ENCODE data around the gene SAMD14.

Gene SAMD14

DNA sequence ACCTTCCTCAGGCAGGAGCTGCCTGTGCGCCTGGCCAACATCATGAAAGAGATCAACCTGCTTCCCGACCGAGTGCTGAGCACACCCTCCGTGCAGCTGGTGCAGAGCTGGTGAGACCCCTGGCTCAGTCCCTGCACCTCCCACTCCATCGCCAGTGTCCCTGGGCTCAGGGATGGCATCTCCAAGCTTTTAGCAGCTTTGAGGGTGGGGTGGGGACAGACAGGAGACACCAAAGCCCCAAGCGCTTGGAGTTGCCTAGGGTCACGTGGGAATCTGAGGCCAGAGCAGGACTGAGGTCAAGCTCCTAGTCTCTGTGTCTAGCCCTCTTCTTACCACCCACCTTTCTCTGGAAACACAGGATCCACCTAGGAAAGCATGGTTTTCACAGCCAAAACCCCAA lies 32.5 kb downstream of the SAMD14 start:
- DNase-seq (ENCODE audit: low read depth in 4 of 4, low spot score in 1 of 4) = no peak

GRCh38 chr17:50096758-50097157 lies 33.2 kb downstream of the SAMD14 start:
- DNase-seq (ENCODE audit: low read depth in 4 of 4, low spot score in 1 of 4) = no peak

GRCh38 chr17:50096092-50096491 lies 33.9 kb downstream of the SAMD14 start:
- no peak for DNase-seq (ENCODE audit: low read depth in 4 of 4, low spot score in 1 of 4)

- DNase-seq (ENCODE audit: low read depth in 4 of 4, low spot score in 1 of 4) = no peak
These were observed 34.3 kb downstream of the SAMD14 start for GRCh38 chr17:50095626-50096037.

- DNase-seq (ENCODE audit: low read depth in 4 of 4, low spot score in 1 of 4) = peak; percentile 78 to 93 (median 88)
These were observed 35.0 kb downstream of the SAMD14 start, which contains the start of gene PDK2 for GRCh38 chr17:50094753-50095619. Gene PDK2 (plus strand): TSS chr17:50095351. CDS start chr17:50095436, 85 bp downstream.

DNA sequence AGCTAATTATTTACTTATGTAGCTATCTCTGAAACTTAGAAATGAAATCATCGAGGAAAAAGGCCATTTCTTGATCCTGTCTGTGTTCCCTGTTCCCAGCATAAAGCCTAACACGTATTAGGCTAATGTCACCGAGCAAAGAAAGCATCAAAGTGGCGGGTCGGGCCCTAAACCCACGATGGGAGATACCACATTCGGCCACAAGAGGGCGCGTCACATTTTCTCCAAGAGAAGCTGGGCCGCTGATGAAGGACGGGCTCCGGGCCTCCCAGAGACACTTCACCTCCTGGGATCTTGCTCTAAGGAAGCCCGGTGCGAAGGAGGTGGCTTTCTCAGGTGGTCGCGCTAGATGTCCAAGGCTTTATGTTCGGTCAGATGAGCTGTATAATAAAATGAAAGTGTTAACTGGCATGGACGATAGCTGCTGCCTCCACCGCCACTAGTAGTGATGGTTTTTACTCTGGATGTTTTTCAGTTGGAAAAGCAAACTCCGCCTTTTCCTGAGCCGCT lies 35.7 kb downstream of the SAMD14 start:
- peak; percentile 84 to 93 (median 89) for DNase-seq (ENCODE audit: low read depth in 4 of 4, low spot score in 1 of 4)

- DNase-seq (ENCODE audit: low read depth in 4 of 4, low spot score in 1 of 4) = no peak
These were observed 36.2 kb downstream of the SAMD14 start for GRCh38 chr17:50093807-50094206.

- no peak for DNase-seq (ENCODE audit: low read depth in 4 of 4, low spot score in 1 of 4)
These were observed 36.7 kb downstream of the SAMD14 start for GRCh38 chr17:50093246-50093645.

- DNase-seq (ENCODE audit: low read depth in 4 of 4, low spot score in 1 of 4) = no peak
These were observed 38.1 kb downstream of the SAMD14 start for GRCh38 chr17:50091918-50092285.

- DNase-seq (ENCODE audit: low read depth in 4 of 4, low spot score in 1 of 4) = no peak
These were observed 38.7 kb downstream of the SAMD14 start for GRCh38 chr17:50090971-50091917.

DNA sequence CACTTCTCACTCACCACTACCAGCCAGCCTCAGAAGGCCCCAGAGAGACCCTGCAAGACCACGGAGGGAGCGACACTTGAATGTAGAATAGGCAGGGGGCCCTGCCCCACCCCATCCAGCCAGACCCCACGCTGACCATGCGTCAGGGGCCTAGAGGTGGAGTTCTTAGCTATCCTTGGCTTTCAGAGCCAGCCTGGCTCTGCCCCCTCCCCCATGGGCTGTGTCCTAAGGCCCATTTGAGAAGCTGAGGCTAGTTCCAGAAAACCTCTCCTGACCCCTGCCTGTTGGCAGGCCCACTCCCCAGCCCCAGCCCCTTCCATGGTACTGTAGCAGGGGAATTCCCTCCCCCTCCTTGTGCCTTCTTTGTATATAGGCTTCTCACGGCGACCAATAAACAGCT lies 39.9 kb downstream of the SAMD14 start:
- DNase-seq (ENCODE audit: low read depth in 4 of 4, low spot score in 1 of 4) = no peak

- no peak for DNase-seq (ENCODE audit: low read depth in 4 of 4, low spot score in 1 of 4)
These were observed 40.8 kb downstream of the SAMD14 start for GRCh38 chr17:50088952-50089825.

GRCh38 chr17:50087912-50088405 lies 42.0 kb downstream of the SAMD14 start:
- DNase-seq (ENCODE audit: low read depth in 4 of 4, low spot score in 1 of 4) = no peak

- DNase-seq (ENCODE audit: low read depth in 4 of 4, low spot score in 1 of 4) = peak; percentile 39 to 69 (median 58)
These were observed 42.6 kb downstream of the SAMD14 start for GRCh38 chr17:50087246-50087911.

GRCh38 chr17:50081757-50082156 lies 48.2 kb downstream of the SAMD14 start:
- DNase-seq (ENCODE audit: low read depth in 4 of 4, low spot score in 1 of 4) = no peak

DNA sequence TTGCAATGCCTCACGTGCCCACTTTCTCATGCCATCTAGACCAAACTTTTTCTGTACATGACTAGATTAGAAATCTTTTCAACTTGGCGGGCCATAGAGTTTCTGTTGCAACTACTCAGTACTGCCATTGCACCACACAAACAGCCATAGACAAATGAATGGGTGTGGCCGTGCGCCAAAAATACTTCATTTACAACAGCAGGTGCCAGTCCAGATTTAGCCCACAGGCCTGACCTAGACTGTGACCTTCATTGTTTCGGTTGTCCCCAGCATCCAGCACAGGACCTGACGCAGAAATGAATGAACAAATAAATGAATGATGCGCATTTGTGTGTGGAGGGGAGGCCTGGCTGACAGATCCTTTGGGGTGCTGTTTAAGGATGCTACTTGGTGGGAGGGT lies 49.1 kb downstream of the SAMD14 start:
- DNase-seq (ENCODE audit: low read depth in 4 of 4, low spot score in 1 of 4) = no peak

DNA sequence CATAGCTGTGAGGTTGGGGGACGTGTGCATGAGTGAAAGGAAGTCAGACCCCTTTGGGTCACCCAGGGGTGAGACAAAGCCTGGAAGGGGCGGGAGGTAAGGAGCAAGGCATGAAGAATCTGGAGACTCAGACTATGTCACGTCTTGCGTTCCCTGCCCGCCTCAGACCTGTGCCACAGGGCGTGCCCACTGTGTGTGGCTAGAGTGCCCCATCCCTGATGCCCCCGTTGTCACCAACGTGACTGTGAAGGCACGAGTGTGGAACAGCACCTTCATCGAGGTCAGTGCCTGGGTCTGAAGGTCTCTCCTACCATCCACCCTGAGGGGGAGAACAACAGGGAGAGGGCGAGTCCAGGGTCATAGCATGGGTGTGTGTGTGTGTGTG lies 49.9 kb downstream of the SAMD14 start:
- no peak for DNase-seq (ENCODE audit: low read depth in 4 of 4, low spot score in 1 of 4)

DNA sequence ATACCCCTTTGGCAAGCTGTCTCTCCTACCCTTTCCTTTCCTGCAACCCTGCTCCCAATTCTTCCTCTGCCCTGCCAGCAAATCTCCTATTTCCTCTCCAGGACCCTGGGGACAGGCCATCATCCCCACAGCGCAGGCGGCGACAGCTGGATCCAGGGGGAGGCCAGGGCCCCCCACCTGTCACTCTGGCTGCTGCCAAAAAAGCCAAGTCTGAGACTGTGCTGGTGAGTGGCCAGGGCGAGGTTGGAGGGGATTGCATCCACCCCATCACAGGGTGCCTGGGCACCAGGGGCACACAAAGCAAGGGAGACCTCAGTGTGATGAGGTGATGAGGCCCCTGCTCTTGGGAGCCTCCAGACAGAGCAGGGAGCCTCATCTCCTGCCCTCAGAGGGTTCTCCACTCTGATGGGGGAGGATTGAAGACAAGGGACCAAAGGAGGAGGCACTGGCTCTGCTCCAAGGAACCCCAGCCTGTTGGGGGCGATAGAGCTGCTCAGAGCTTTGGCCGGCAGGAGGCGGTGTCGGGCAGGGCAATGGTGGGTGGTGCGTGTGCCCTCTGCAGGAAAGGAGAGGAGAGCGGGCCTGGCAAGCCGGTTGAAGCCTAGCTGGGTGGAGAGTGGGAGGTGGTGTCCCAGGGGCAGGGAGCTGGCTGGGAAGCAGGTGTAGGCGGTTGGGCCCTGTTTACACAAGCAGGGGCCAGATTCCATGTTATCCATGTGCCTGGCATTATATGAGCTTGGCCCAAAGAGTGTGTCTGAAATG lies 50.4 kb downstream of the SAMD14 start:
- no peak for DNase-seq (ENCODE audit: low read depth in 4 of 4, low spot score in 1 of 4)

- no peak for DNase-seq (ENCODE audit: low read depth in 4 of 4, low spot score in 1 of 4)
These were observed 51.5 kb downstream of the SAMD14 start for GRCh38 chr17:50078430-50078829.

All from stimulated activated CD4-positive, alpha-beta T cell treated with anti-CD3 and anti-CD28 coated beads, Interleukin-1b, Interleukin-23, amount 100 ng/mL, for 24 hours (primary cell).